Mesothelial cell of epicardium (in vitro differentiated cells): ENCODE data around the gene PTPRT. TPM values are rescaled to one million over a fixed set of nuclear protein-coding genes. Genes with fewer than 3 reads are reported as not detected.

Experiments used
- DNase-seq, 2 experiments: peaks; one replicate each; pipeline ENCODE4 v3.0.0; 2021; ENCODE audit warnings: low spot score in 2 of 2; ENCODE audit not compliant: unreplicated experiment in 2 of 2
- H3K27ac Mint-ChIP-seq: 2 replicates; pipeline ENCODE4 v1.8.0; 2021; ENCODE audit warnings: mixed read lengths
- H3K27me3 Mint-ChIP-seq: 2 replicates; pipeline ENCODE4 v1.8.0; 2021; ENCODE audit warnings: low read depth, mixed read lengths
- H3K36me3 Mint-ChIP-seq: 2 replicates; pipeline ENCODE4 v1.8.0; 2021; ENCODE audit warnings: mixed read lengths
- H3K4me1 Mint-ChIP-seq: 2 replicates; pipeline ENCODE4 v1.8.0; 2021; ENCODE audit warnings: mixed read lengths
- H3K4me3 Mint-ChIP-seq: 2 replicates; pipeline ENCODE4 v1.8.0; 2021; ENCODE audit warnings: mild to moderate bottlenecking, moderate library complexity, mixed read lengths
- H3K9me3 Mint-ChIP-seq: 2 replicates; pipeline ENCODE4 v1.8.0; 2021; ENCODE audit warnings: mixed read lengths
- CTCF ChIP-seq: fragments of 200-600 bp; sonication (generic); IDR thresholded peaks from one replicate; pipeline ENCODE4 v1.5.0; 2021; ENCODE audit warnings: antibody characterized with exemption; ENCODE audit not compliant: unreplicated experiment
- total RNA-seq: library from RNA; stranded (reverse); gene quantifications from 3 replicates; pipeline ENCODE4 v1.2.1, GENCODE V29; 2021

The PTPRT gene
- total RNA-seq, 1 donor from 2014 or later: 0.80 TPM

- peaks cover 7% of the 10 kb centered on the region for H3K27me3 Mint-ChIP-seq
- no peak overlapping the region for H3K4me3 Mint-ChIP-seq
- no peaks in the 10 kb centered on the region for H3K36me3 Mint-ChIP-seq
- no peak for TF ChIP-seq CTCF
- H3K9me3 Mint-ChIP-seq: peaks cover 4% of the 10 kb centered on the region
- H3K4me1 Mint-ChIP-seq: no peaks in the 10 kb centered on the region
- H3K27ac Mint-ChIP-seq: no peak overlapping the region
- DNase-seq: no peak
These were observed 810.3 kb downstream of the PTPRT start for GRCh38 chr20:42379385-42379784.

GRCh38 chr20:42378826-42379225 is 810.9 kb downstream of the PTPRT start:
- Mint-ChIP-seq H3K27me3 (peaks cover 7% of the 10 kb centered on the region), H3K27ac (no peak overlapping the region), H3K36me3 (no peaks in the 10 kb centered on the region), H3K9me3 (peaks cover 2% of the 10 kb centered on the region), H3K4me1 (no peaks in the 10 kb centered on the region), H3K4me3 (no peak overlapping the region)
- no peak for DNase-seq
- TF ChIP-seq CTCF: no peak

- Mint-ChIP-seq H3K36me3 (no peaks in the 10 kb centered on the region), H3K27ac (no peak overlapping the region), H3K27me3 (peaks cover 11% of the 10 kb centered on the region), H3K4me1 (no peaks in the 10 kb centered on the region), H3K4me3 (no peak overlapping the region), H3K9me3 (no peaks in the 10 kb centered on the region)
- no peak for DNase-seq
- TF ChIP-seq CTCF: no peak
These were observed 813.6 kb downstream of the PTPRT start for GRCh38 chr20:42376131-42376530.

GRCh38 chr20:42373049-42373448 is 816.7 kb downstream of the PTPRT start:
- Mint-ChIP-seq H3K4me3 (no peak overlapping the region), H3K27me3 (peaks cover 16% of the 10 kb centered on the region), H3K9me3 (no peaks in the 10 kb centered on the region), H3K27ac (no peak overlapping the region), H3K36me3 (no peaks in the 10 kb centered on the region), H3K4me1 (no peaks in the 10 kb centered on the region)
- TF ChIP-seq CTCF: no peak
- no peak for DNase-seq

GRCh38 chr20:42370075-42370474 is 819.6 kb downstream of the PTPRT start:
- no peaks in the 10 kb centered on the region for H3K4me1 Mint-ChIP-seq
- TF ChIP-seq CTCF: no peak
- peaks cover 20% of the 10 kb centered on the region for H3K27me3 Mint-ChIP-seq
- no peaks in the 10 kb centered on the region for H3K36me3 Mint-ChIP-seq
- no peaks in the 10 kb centered on the region for H3K9me3 Mint-ChIP-seq
- no peak overlapping the region for H3K4me3 Mint-ChIP-seq
- no peak for DNase-seq
- no peak overlapping the region for H3K27ac Mint-ChIP-seq

GRCh38 chr20:42368910-42369309 is 820.8 kb downstream of the PTPRT start:
- peaks cover 20% of the 10 kb centered on the region for H3K27me3 Mint-ChIP-seq
- H3K27ac Mint-ChIP-seq: no peak overlapping the region
- H3K9me3 Mint-ChIP-seq: no peaks in the 10 kb centered on the region
- no peaks in the 10 kb centered on the region for H3K4me1 Mint-ChIP-seq
- no peaks in the 10 kb centered on the region for H3K36me3 Mint-ChIP-seq
- H3K4me3 Mint-ChIP-seq: no peak overlapping the region
- no peak for DNase-seq
- no peak for TF ChIP-seq CTCF
